Measurements from ENCODE around the gene PTPN6.
A peak's percentile ranks its signal among the peaks of the same experiment; 100 is the strongest.

The PTPN6 gene

GRCh38 chr12:6928703-6929407 lies 22.3 kb upstream of the PTPN6 start:
- Mint-ChIP-seq H3K36me3 (peaks cover 13% of the 10 kb centered on the region), H3K27me3 (peaks cover 23% of the 10 kb centered on the region), H3K4me3 (peak overlapping the region; percentile 75), H3K27ac (peak overlapping the region; percentile 64), H3K4me1 (peaks cover 80% of the 10 kb centered on the region), H3K9me3 (no peaks in the 10 kb centered on the region)
- no peak for DNase-seq
- CTCF ChIA-PET: interaction anchor here (1.7 to 5.4 kb wide), 2 partner anchors 9 to 16 kb away, joined by 8 to 29 read pairs; partner anchors contain the start of genes C12orf57 and RNU7-1

GRCh38 chr12:6929466-6930452 lies 21.4 kb upstream of the PTPN6 start:
- CTCF ChIA-PET: interaction anchor here (0.6 to 5.4 kb wide), 3 partner anchors 8 to 15 kb away, joined by 5 to 29 read pairs (median 8); partner anchors contain the start of genes C12orf57 and RNU7-1
- Mint-ChIP-seq H3K9me3 (no peaks in the 10 kb centered on the region), H3K36me3 (peaks cover 16% of the 10 kb centered on the region), H3K4me3 (peak overlapping the region; percentile 75), H3K4me1 (peaks cover 80% of the 10 kb centered on the region), H3K27me3 (peaks cover 22% of the 10 kb centered on the region), H3K27ac (peak overlapping the region; percentile 69)
- DNase-seq: no peak

- peak overlapping the region; percentile 92 for H3K27ac Mint-ChIP-seq
- peaks cover 6% of the 10 kb centered on the region for H3K27me3 Mint-ChIP-seq
- no peak overlapping the region for H3K4me3 Mint-ChIP-seq
- no peak for DNase-seq
- H3K4me1 Mint-ChIP-seq: peaks cover 79% of the 10 kb centered on the region
- CTCF ChIA-PET: interaction anchor here (1.4 kb wide), 1 partner anchor 9 kb away, joined by 5 read pairs; no protein-coding TSS in a partner anchor
- no peaks in the 10 kb centered on the region for H3K9me3 Mint-ChIP-seq
- H3K36me3 Mint-ChIP-seq: peaks cover 35% of the 10 kb centered on the region
Observed at GRCh38 chr12:6932766-6933165, 18.4 kb upstream of the PTPN6 start.

GRCh38 chr12:6934110-6934509 lies 17.0 kb upstream of the PTPN6 start:
- CTCF ChIA-PET: interaction anchor here (0.8 to 2.5 kb wide), 4 partner anchors 10 to 179 kb away, joined by 3 to 8 read pairs (median 5); partner anchors contain the start of gene SPSB2
- Mint-ChIP-seq H3K4me3 (no peak overlapping the region), H3K4me1 (peaks cover 77% of the 10 kb centered on the region), H3K9me3 (no peaks in the 10 kb centered on the region), H3K27me3 (no peaks in the 10 kb centered on the region), H3K27ac (peak overlapping the region; percentile 29), H3K36me3 (peaks cover 34% of the 10 kb centered on the region)
- DNase-seq: no peak

- CTCF ChIA-PET: interaction anchor here (1.3 to 2.5 kb wide), 3 partner anchors 10 to 178 kb away, joined by 3 to 8 read pairs (median 7); partner anchors contain the start of gene SPSB2
- Mint-ChIP-seq H3K4me3 (peak overlapping the region; percentile 82), H3K36me3 (peaks cover 36% of the 10 kb centered on the region), H3K27ac (peak overlapping the region; percentile 97), H3K27me3 (no peaks in the 10 kb centered on the region), H3K4me1 (peaks cover 68% of the 10 kb centered on the region), H3K9me3 (no peaks in the 10 kb centered on the region)
- DNase-seq: no peak
Observed at GRCh38 chr12:6935371-6936193, 15.6 kb upstream of the PTPN6 start.

GRCh38 chr12:6936194-6936635 lies 14.9 kb upstream of the PTPN6 start:
- no peaks in the 10 kb centered on the region for H3K27me3 Mint-ChIP-seq
- CTCF ChIA-PET: interaction anchor here (1.0 to 1.6 kb wide), 4 partner anchors 11 to 64 kb away, joined by 3 to 7 read pairs (median 4); partner anchors contain the start of gene SPSB2
- H3K4me3 Mint-ChIP-seq: peak overlapping the region; percentile 82
- H3K9me3 Mint-ChIP-seq: no peaks in the 10 kb centered on the region
- H3K36me3 Mint-ChIP-seq: peaks cover 36% of the 10 kb centered on the region
- peak overlapping the region; percentile 97 for H3K27ac Mint-ChIP-seq
- no peak for DNase-seq
- peaks cover 63% of the 10 kb centered on the region for H3K4me1 Mint-ChIP-seq

GRCh38 chr12:6936636-6937480 lies 14.3 kb upstream of the PTPN6 start:
- Mint-ChIP-seq H3K36me3 (peaks cover 36% of the 10 kb centered on the region), H3K4me1 (peaks cover 60% of the 10 kb centered on the region), H3K4me3 (peak overlapping the region; percentile 82), H3K9me3 (no peaks in the 10 kb centered on the region), H3K27me3 (no peaks in the 10 kb centered on the region), H3K27ac (peak overlapping the region; percentile 97)
- CTCF ChIA-PET: interaction anchor here (0.9 to 3.3 kb wide), 7 partner anchors 11 to 65 kb away, joined by 3 to 33 read pairs (median 7); partner anchors contain the start of gene SPSB2
- peak; percentile 80 for DNase-seq

GRCh38 chr12:6937481-6938352 lies 13.4 kb upstream of the PTPN6 start:
- Mint-ChIP-seq H3K27me3 (no peaks in the 10 kb centered on the region), H3K36me3 (peaks cover 38% of the 10 kb centered on the region), H3K9me3 (no peaks in the 10 kb centered on the region), H3K4me1 (peaks cover 58% of the 10 kb centered on the region), H3K4me3 (peak overlapping the region; percentile 82), H3K27ac (peak overlapping the region; percentile 97)
- DNase-seq: peak; percentile 95
- CTCF ChIA-PET: interaction anchor here (0.6 to 16.3 kb wide), 12 partner anchors 9 to 175 kb away, joined by 3 to 491 read pairs (median 5); partner anchors contain the start of gene SPSB2

GRCh38 chr12:6938353-6939190 lies 12.6 kb upstream of the PTPN6 start:
- Mint-ChIP-seq H3K36me3 (peaks cover 35% of the 10 kb centered on the region), H3K4me3 (peak overlapping the region; percentile 82), H3K27ac (peak overlapping the region; percentile 97), H3K9me3 (no peaks in the 10 kb centered on the region), H3K4me1 (peaks cover 57% of the 10 kb centered on the region), H3K27me3 (no peaks in the 10 kb centered on the region)
- DNase-seq: no peak
- CTCF ChIA-PET: interaction anchor here (1.0 to 16.3 kb wide), 9 partner anchors 9 to 174 kb away, joined by 3 to 491 read pairs (median 5); no protein-coding TSS in a partner anchor

- H3K27me3 Mint-ChIP-seq: no peaks in the 10 kb centered on the region
- CTCF ChIA-PET: interaction anchor here (0.8 to 16.3 kb wide), 4 partner anchors 10 to 22 kb away, joined by 3 to 491 read pairs (median 20); partner anchors contain the start of gene PTPN6
- H3K4me3 Mint-ChIP-seq: peak overlapping the region; percentile 13
- no peak for DNase-seq
- peaks cover 31% of the 10 kb centered on the region for H3K36me3 Mint-ChIP-seq
- no peaks in the 10 kb centered on the region for H3K9me3 Mint-ChIP-seq
- peaks cover 53% of the 10 kb centered on the region for H3K4me1 Mint-ChIP-seq
- H3K27ac Mint-ChIP-seq: peak overlapping the region; percentile 86
Observed at GRCh38 chr12:6939191-6939540, 12.0 kb upstream of the PTPN6 start.

- H3K4me3 Mint-ChIP-seq: no peak overlapping the region
- no peaks in the 10 kb centered on the region for H3K27me3 Mint-ChIP-seq
- no peaks in the 10 kb centered on the region for H3K9me3 Mint-ChIP-seq
- H3K27ac Mint-ChIP-seq: peak overlapping the region; percentile 49
- no peak for DNase-seq
- H3K36me3 Mint-ChIP-seq: peaks cover 16% of the 10 kb centered on the region
- H3K4me1 Mint-ChIP-seq: peaks cover 51% of the 10 kb centered on the region
- CTCF ChIA-PET: interaction anchor here (16.3 kb wide), 1 partner anchor 20 kb away, joined by 491 read pairs; no protein-coding TSS in a partner anchor
Observed at GRCh38 chr12:6941267-6941666, 9.9 kb upstream of the PTPN6 start.

Measured in activated naive CD4-positive, alpha-beta T cell treated with anti-CD3 and anti-CD28 coated beads, Interleukin-2, amount 10 ng/mL, durations not matched to agents 7 days and 5 days (primary cell).